ENCODE measurements around the gene TOP2A.

- TF ChIP-seq POLR2A (IDR thresholded peaks at IDR 0.05), result no peak
- no peak for TF ChIP-seq CTCF (IDR thresholded peaks at IDR 0.05)
Measured at GRCh38 chr17:40437095-40437732, 19.5 kb upstream of the TOP2A start.
